Trophoblast cell (in vitro differentiated cells and primary cell): ENCODE results near the gene ARSI. TPM values are rescaled to one million over a fixed set of nuclear protein-coding genes. Genes with fewer than 3 reads are reported as not detected.

ENCODE experiments used
- DNase-seq, 2 donors: peaks; one replicate each; pipeline ENCODE4 v3.0.0-alpha.2; 2016
- H2AFZ ChIP-seq: 2 replicates; pipeline ENCODE4 v1.6.1; 2013; ENCODE audit warnings: low read length, moderate library complexity, mild to moderate bottlenecking; ENCODE audit not compliant: insufficient read depth, poor library complexity
- H2AK5ac ChIP-seq: 2 replicates; pipeline ENCODE4 v1.6.1; 2013; ENCODE audit warnings: mild to moderate bottlenecking, low read length
- H2BK120ac ChIP-seq: 2 replicates; pipeline ENCODE4 v1.6.1; 2013; ENCODE audit warnings: low read length, mild to moderate bottlenecking, moderate library complexity; ENCODE audit not compliant: insufficient read depth, poor library complexity
- H2BK12ac ChIP-seq: 2 replicates; pipeline ENCODE4 v1.6.1; 2013; ENCODE audit warnings: mild to moderate bottlenecking, low read length, moderate library complexity
- H2BK5ac ChIP-seq: 2 replicates; pipeline ENCODE4 v1.6.1; 2013; ENCODE audit warnings: low read length, low read depth, moderate library complexity, mild to moderate bottlenecking; ENCODE audit not compliant: poor library complexity
- H3K14ac ChIP-seq: 2 replicates; pipeline ENCODE4 v1.6.1; 2013; ENCODE audit warnings: mild to moderate bottlenecking, low read length
- H3K18ac ChIP-seq: 2 replicates; pipeline ENCODE4 v1.6.1; 2013; ENCODE audit warnings: mild to moderate bottlenecking, low read length
- H3K23ac ChIP-seq: 2 replicates; pipeline ENCODE4 v1.6.1; 2013; ENCODE audit warnings: low read length
- H3K27ac ChIP-seq: 2 replicates; pipeline ENCODE4 v1.5.1; 2013; ENCODE audit warnings: low read depth, mild to moderate bottlenecking, inconsistent platforms, low read length, moderate library complexity
- H3K27me3 ChIP-seq: 2 replicates; pipeline ENCODE4 v1.6.1; 2013; ENCODE audit warnings: inconsistent platforms, mild to moderate bottlenecking, low read length, moderate library complexity; ENCODE audit not compliant: insufficient read depth
- H3K36me3 ChIP-seq, 2 experiments: 1 replicate in 1 of 2; 2 replicates in 1 of 2; pipeline ENCODE4 v1.6.1; 2013; ENCODE audit warnings: low read length in 2 of 2, mild to moderate bottlenecking in 2 of 2, moderate library complexity in 1 of 2; ENCODE audit not compliant: insufficient read depth in 2 of 2, control insufficient read depth in 1 of 2
- H3K4ac ChIP-seq: 2 replicates; pipeline ENCODE4 v1.6.1; 2013; ENCODE audit warnings: low read depth, mild to moderate bottlenecking, low read length, moderate library complexity
- H3K4me1 ChIP-seq, 2 experiments: 1 replicate in 1 of 2; 2 replicates in 1 of 2; pipeline ENCODE4 v1.6.1; 2013; ENCODE audit warnings: low read length in 2 of 2, mild to moderate bottlenecking in 2 of 2, moderate library complexity in 1 of 2; ENCODE audit not compliant: insufficient read depth in 2 of 2, control insufficient read depth in 1 of 2
- H3K4me2 ChIP-seq: 2 replicates; pipeline ENCODE4 v1.6.1; 2013; ENCODE audit warnings: inconsistent platforms, mild to moderate bottlenecking, low read length, moderate library complexity
- H3K4me3 ChIP-seq: 2 replicates; pipeline ENCODE4 v1.5.1; 2013; ENCODE audit warnings: mild to moderate bottlenecking, low read depth, low read length, inconsistent platforms
- H3K79me1 ChIP-seq: one replicate; pipeline ENCODE4 v1.6.1; 2013; ENCODE audit warnings: low read length
- H3K79me2 ChIP-seq: 2 replicates; pipeline ENCODE4 v1.6.1; 2013; ENCODE audit warnings: low read length, mild to moderate bottlenecking; ENCODE audit not compliant: control insufficient read depth, insufficient read depth, poor library complexity
- H3K9ac ChIP-seq: 2 replicates; pipeline ENCODE4 v1.6.1; 2013; ENCODE audit warnings: mild to moderate bottlenecking, low read length
- H3K9me3 ChIP-seq: 2 replicates; pipeline ENCODE4 v1.6.1; 2013; ENCODE audit warnings: low read depth, mild to moderate bottlenecking, control low read depth, inconsistent platforms, low read length; ENCODE audit not compliant: insufficient read depth
- H4K12ac ChIP-seq: 2 replicates; pipeline ENCODE4 v1.6.1; 2013; ENCODE audit warnings: low read depth, mild to moderate bottlenecking, low read length, moderate library complexity
- H4K8ac ChIP-seq: 2 replicates; pipeline ENCODE4 v1.6.1; 2013; ENCODE audit warnings: low read depth, mild to moderate bottlenecking, low read length, moderate library complexity
- H4K91ac ChIP-seq: one replicate; pipeline ENCODE4 v1.6.1; 2013; ENCODE audit warnings: low read depth, mild to moderate bottlenecking, low read length, moderate library complexity
- WGBS: extraction: QIAGEN DNeasy Blood & Tissue Kit; methylation state at CpG from one replicate; pipeline ENCODE4 v1.1.7; 2013; ENCODE audit warnings: missing lambda C conversion rate; ENCODE audit not compliant: insufficient read length, insufficient coverage; ENCODE audit errors: extremely low coverage; 5-methylcytosine and 5-hydroxymethylcytosine counted together
- polyA plus RNA-seq: library from polyadenylated mRNA; stranded (reverse); fragments of 200-250 nt; gene quantifications from 2 replicates; pipeline ENCODE4 v1.2.3, GENCODE V29; 2013

Gene ARSI
- 5.1 and 5.3 TPM in 2 replicates for polyA plus RNA-seq

DNA sequence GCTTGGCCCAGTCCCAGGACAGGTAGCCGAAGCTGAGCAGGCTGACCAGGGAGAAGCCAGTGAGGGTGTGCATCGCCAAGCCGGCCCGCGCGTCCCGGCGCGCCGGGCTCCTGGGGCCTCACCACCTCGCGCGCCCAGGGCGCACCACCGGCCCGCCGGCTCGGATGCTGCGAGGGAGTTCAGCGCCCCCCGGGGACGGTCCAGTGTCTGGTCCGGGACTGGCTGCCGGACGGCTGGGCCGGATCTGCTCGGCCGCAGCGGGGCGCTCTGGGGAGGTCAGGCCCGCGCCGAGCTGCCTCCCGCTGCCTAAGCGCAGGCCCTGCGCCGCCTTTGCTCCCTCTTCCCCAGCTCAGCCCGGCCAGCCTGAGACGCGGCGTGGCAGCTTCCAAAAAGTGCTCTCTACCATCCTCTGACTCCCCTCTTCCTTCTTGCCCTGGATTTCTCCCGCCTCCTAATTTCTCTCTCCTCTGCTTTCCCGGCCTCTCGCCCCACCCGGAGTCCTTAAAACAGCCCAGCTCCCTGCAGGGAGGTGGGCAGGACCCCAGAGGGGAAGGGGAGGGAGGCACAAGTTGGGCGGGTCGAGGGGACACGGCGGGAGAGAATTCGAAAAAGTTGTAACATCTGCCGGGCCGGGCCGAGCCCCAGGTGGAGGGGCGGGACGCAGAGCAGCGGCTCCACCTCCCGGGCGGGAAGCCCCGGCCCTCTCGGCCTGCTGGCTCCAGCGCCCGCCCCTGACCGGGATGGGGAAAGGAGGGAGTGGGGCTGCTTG lies at the start of gene ARSI:
ARSI (minus strand) TSS at position 605 of the 769 bp plus-strand sequence; CDS start at position 73, 532 bp downstream.
- Histone ChIP-seq H3K18ac (peak within 1 kb of the TSS; percentile 80), H2AFZ (peak within 1 kb of the TSS; percentile 68), H3K79me2 (peaks cover 2% of the 10 kb centered on the region), H3K36me3 (no peaks in the 10 kb centered on the region), H3K14ac (peak within 1 kb of the TSS; percentile 41), H3K4me2 (peak within 1 kb of the TSS; percentile 76), H3K4me3 (peak within 1 kb of the TSS; percentile 60), H3K9ac (peak within 1 kb of the TSS; percentile 8), H4K8ac (peak within 1 kb of the TSS; percentile 66), H3K4ac (peak within 1 kb of the TSS; percentile 49), H3K4me1 (peaks cover 22 to 23% of the 10 kb centered on the region in 2 experiments), H3K23ac (no peak within 1 kb of the TSS), H3K79me1 (peaks cover 12% of the 10 kb centered on the region), H2BK120ac (peak within 1 kb of the TSS; percentile 59), H2BK5ac (peak within 1 kb of the TSS; percentile 54), H2BK12ac (peak within 1 kb of the TSS; percentile 54), H4K91ac (peak within 1 kb of the TSS; percentile 66), H3K27ac (peak within 1 kb of the TSS; percentile 67), H3K27me3 (no peaks in the 10 kb centered on the region), H4K12ac (peak within 1 kb of the TSS; percentile 32), H3K9me3 (peaks cover 2% of the 10 kb centered on the region), H2AK5ac (no peak within 1 kb of the TSS)
- peak; percentile 33 to 50 for DNase-seq
- WGBS: no CpG with 5 or more reads among the region's 63 CpGs

DNA sequence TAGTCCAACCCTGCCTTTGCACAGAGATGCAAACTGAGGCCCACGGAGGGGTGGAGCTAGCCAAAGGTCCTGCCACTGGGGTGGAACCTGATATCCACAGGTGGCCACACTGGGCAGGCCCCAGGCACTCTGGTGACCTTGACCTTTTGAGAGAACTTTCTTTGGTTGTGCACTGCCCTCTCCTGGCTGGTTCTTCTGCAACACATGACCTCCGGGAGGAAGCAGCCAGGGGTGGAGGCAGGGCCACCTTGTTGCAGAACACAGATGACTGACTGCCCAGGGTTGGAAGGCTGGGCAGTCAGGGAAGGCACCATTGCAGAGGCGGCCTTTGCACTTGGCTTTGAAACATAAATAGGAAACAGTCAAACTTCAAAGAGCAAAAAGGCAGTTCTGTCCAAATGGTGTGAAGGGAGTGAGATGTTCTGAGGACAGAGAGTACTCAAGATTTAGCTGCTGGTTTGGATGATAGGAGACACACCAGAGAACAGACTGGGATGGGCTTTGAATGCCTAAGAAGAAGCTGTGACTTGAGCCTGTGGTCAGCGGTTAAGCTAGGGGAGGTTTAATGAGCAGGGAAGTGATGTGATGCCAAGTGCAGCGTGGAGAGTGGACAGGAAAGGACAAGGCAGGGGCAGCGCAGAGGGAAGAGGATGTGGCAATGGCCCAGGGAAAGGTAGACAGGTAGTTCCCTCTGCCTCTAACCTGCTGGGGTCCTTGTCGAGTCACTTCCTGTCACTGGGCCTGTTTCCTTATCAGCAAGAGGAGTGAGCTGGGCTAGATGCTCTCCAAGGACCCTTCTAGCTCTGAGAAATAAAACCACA lies 48.0 kb upstream of the ARSI start:
- no CpG with 5 or more reads among the region's 7 CpGs for WGBS
- Histone ChIP-seq H2BK12ac (no peak overlapping the region), H2BK120ac (no peak overlapping the region), H3K9ac (no peak overlapping the region), H3K4me1 (peaks cover 0 to 3% of the 10 kb centered on the region in 2 experiments), H3K14ac (no peak overlapping the region), H4K8ac (no peak overlapping the region), H3K27ac (no peak overlapping the region), H3K27me3 (no peaks in the 10 kb centered on the region), H2BK5ac (no peak overlapping the region), H3K4ac (no peak overlapping the region), H3K79me2 (no peaks in the 10 kb centered on the region), H4K12ac (no peak overlapping the region), H3K23ac (no peak overlapping the region), H3K4me2 (no peak overlapping the region), H3K4me3 (no peak overlapping the region), H3K9me3 (no peaks in the 10 kb centered on the region), H3K18ac (no peak overlapping the region), H3K36me3 (no peaks in the 10 kb centered on the region), H2AK5ac (no peak overlapping the region), H4K91ac (no peak overlapping the region), H2AFZ (no peak overlapping the region), H3K79me1 (no peaks in the 10 kb centered on the region)
- DNase-seq: peak; percentile 73 to 88

DNA sequence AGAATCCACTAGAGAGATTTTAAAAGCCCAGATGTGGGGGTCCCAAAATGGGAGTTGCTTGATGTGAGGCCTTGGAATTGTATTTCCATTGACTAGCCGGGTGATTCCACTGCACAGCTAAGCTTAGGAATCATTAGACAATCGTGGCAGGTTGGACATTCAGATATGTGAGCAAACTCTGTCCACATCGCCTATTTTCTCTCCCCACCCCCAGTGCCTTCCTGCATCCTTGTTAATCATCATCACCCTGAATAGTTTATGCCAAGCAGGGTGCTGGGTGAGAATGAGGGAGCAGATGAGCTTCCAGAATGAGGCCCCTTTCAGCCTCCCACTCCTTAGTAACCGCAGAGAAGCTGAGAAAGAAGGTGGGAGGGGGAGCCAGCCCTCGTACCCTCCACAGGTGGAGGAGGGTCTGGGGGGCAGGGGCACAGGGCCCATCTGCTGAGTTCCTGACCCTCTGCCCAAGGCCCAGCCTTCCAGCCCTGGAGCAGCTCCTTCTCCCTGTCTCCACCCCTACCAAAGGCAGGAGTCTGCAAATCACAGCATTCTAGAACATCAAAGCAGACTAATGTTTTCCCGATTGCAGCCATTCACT lies 47.1 kb upstream of the ARSI start:
- Histone ChIP-seq H2BK120ac (no peak overlapping the region), H2AFZ (no peak overlapping the region), H3K4me3 (no peak overlapping the region), H4K8ac (no peak overlapping the region), H4K12ac (no peak overlapping the region), H3K79me2 (no peaks in the 10 kb centered on the region), H4K91ac (no peak overlapping the region), H3K4ac (no peak overlapping the region), H2BK12ac (no peak overlapping the region), H3K18ac (no peak overlapping the region), H2AK5ac (no peak overlapping the region), H2BK5ac (no peak overlapping the region), H3K9ac (no peak overlapping the region), H3K36me3 (no peaks in the 10 kb centered on the region), H3K14ac (no peak overlapping the region), H3K4me1 (peaks cover 0 to 3% of the 10 kb centered on the region in 2 experiments), H3K4me2 (no peak overlapping the region), H3K79me1 (no peaks in the 10 kb centered on the region), H3K27me3 (no peaks in the 10 kb centered on the region), H3K9me3 (no peaks in the 10 kb centered on the region), H3K23ac (no peak overlapping the region), H3K27ac (no peak overlapping the region)
- WGBS: no CpG with 5 or more reads among the region's 6 CpGs
- no peak for DNase-seq

DNA sequence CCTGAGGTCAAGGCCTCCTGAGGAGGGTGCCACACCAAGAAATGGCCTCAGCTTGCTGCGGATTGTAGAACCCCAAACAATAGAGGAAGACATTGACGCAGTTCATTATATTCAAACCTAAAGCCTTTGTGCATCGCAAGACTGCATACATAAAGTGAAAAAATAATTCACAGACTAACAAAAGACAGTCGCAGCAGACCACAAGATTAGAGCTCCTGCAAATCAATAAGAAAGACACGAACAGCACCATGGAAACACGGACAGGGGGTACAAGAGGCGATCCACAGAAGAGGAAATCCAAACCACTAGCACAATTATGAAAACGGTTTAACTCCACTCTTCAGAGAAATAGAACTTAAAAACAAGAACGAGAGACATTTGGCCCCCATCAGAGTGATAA lies 44.7 kb upstream of the ARSI start:
- no peak overlapping the region for H3K4me3 ChIP-seq
- no CpG with 5 or more reads among the region's 9 CpGs for WGBS
- H3K23ac ChIP-seq: no peak overlapping the region
- no peak overlapping the region for H3K27ac ChIP-seq
- DNase-seq: no peak
- H3K79me1 ChIP-seq: no peaks in the 10 kb centered on the region
- no peak overlapping the region for H3K18ac ChIP-seq
- no peak overlapping the region for H2AK5ac ChIP-seq
- no peaks in the 10 kb centered on the region for H3K9me3 ChIP-seq
- H2BK12ac ChIP-seq: no peak overlapping the region
- H2AFZ ChIP-seq: no peak overlapping the region
- H3K79me2 ChIP-seq: no peaks in the 10 kb centered on the region
- no peaks in the 10 kb centered on the region for H3K36me3 ChIP-seq
- no peak overlapping the region for H3K4me2 ChIP-seq
- no peak overlapping the region for H4K91ac ChIP-seq
- H4K8ac ChIP-seq: no peak overlapping the region
- H3K27me3 ChIP-seq: no peaks in the 10 kb centered on the region
- no peak overlapping the region for H2BK5ac ChIP-seq
- H2BK120ac ChIP-seq: no peak overlapping the region
- H3K4me1 ChIP-seq: no peaks in the 10 kb centered on the region
- no peak overlapping the region for H3K4ac ChIP-seq
- no peak overlapping the region for H3K14ac ChIP-seq
- H3K9ac ChIP-seq: no peak overlapping the region
- no peak overlapping the region for H4K12ac ChIP-seq
